ENCODE measurements around the gene PSME4.

GRCh38 chr2:53843595-53843994 lies 127.2 kb downstream of the PSME4 start:
- no peak for TF ChIP-seq CTCF (IDR thresholded peaks at IDR 0.05)
- no peak for TF ChIP-seq EZH2 (IDR thresholded peaks at IDR 0.05; ENCODE audit: borderline replicate concordance, insufficient read depth, low read depth, low read length, poor library complexity, severe bottlenecking)
